ENCODE results near the gene ABHD16A.

GRCh38 chr6:31723245-31723979 is 20.3 kb upstream of the ABHD16A start, which contains the start of gene MPIG6B:
- TF ChIP-seq FOXK2 (IDR thresholded peaks at IDR 0.05) (no peak), ELF4 (IDR thresholded peaks at IDR 0.05) (no peak), NFRKB (IDR thresholded peaks at IDR 0.05) (no peak), PKNOX1 (IDR thresholded peaks at IDR 0.05) (no peak), BHLHE40 (IDR thresholded peaks at IDR 0.05; ENCODE audit: borderline replicate concordance) (no peak)

Measured in HEK293T (cell line).